GM19468 (cell line): ENCODE measurements around the gene SP7.
A peak's percentile ranks its signal among the peaks of the same experiment; 100 is the strongest.
"Not testable (repeated sequence)": the region's sequence is repeated elsewhere in the genome, so short reads cannot be mapped to it uniquely, and the experiment has no call there.

ENCODE experiments used
- ATAC-seq: cut with Tn5 transposase; IDR thresholded peaks from one replicate; pipeline ENCODE4 v1.9.1; 2021; ENCODE audit warnings: mild to moderate bottlenecking, moderate library complexity, moderate number of reproducible peaks; ENCODE audit not compliant: unreplicated experiment; ENCODE audit errors: extremely low read depth

Gene SP7

DNA sequence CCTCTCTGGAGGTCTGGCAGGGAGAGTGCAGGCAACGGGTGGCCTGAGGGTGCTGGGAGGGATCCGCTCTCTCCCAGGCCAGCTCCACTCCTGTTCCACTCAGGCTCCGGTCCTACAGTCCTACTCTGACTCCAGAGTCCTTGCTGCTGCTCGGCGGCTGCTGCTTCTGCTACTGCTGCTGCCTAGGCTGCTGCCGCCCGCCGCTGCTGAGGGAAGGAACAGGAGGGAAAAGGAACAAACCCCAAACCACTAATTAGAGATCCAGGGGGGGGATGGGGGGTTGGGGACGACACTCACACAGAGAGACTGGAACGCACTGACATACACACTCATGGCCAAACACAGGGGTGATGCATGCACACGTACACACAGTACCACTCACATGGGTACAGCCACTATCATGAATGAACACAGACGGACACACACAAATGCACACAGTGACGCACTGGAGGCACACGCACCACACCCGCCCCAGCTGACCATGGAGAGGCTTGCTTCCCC, at the start of gene SP7:
Gene SP7, minus strand, starts transcription at position 174 of the 501 bp plus-strand sequence. CDS start 708 bp downstream, outside the sequence.
- no peak for ATAC-seq

DNA sequence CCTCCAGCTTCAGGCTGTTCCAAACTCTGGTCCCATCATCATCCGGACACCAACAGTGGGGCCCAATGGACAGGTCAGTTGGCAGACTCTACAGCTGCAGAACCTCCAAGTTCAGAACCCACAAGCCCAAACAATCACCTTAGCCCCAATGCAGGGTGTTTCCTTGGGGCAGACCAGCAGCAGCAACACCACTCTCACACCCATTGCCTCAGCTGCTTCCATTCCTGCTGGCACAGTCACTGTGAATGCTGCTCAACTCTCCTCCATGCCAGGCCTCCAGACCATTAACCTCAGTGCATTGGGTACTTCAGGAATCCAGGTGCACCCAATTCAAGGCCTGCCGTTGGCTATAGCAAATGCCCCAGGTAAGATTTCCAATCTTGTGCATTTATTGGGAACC, 47.1 kb upstream of the SP7 start:
- ATAC-seq: no peak

DNA sequence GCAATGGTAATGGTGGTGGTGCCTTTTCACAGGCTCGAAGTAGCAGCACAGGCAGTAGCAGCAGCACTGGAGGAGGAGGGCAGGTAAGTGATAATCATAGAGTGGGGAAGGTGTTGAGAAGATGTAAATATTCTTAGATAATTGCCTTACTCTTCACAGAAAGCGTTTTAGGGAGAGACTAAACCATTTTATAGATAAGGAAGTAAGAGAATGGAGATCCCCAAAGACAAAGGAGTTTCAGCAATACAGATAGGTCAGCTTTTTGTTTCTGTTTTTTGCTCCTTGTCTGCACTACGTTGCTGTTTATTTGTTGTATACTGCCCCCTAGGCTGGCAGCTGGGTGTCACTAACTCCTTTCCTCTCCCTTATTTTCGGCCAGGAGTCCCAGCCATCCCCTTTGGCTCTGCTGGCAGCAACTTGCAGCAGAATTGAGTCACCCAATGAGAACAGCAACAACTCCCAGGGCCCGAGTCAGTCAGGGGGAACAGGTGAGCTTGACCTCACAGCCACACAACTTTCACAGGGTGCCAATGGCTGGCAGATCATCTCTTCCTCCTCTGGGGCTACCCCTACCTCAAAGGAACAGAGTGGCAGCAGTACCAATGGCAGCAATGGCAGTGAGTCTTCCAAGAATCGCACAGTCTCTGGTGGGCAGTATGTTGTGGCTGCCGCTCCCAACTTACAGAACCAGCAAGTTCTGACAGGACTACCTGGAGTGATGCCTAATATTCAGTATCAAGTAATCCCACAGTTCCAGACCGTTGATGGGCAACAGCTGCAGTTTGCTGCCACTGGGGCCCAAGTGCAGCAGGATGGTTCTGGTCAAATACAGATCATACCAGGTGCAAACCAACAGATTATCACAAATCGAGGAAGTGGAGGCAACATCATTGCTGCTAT, 45.8 kb upstream of the SP7 start:
- no peak for ATAC-seq

DNA sequence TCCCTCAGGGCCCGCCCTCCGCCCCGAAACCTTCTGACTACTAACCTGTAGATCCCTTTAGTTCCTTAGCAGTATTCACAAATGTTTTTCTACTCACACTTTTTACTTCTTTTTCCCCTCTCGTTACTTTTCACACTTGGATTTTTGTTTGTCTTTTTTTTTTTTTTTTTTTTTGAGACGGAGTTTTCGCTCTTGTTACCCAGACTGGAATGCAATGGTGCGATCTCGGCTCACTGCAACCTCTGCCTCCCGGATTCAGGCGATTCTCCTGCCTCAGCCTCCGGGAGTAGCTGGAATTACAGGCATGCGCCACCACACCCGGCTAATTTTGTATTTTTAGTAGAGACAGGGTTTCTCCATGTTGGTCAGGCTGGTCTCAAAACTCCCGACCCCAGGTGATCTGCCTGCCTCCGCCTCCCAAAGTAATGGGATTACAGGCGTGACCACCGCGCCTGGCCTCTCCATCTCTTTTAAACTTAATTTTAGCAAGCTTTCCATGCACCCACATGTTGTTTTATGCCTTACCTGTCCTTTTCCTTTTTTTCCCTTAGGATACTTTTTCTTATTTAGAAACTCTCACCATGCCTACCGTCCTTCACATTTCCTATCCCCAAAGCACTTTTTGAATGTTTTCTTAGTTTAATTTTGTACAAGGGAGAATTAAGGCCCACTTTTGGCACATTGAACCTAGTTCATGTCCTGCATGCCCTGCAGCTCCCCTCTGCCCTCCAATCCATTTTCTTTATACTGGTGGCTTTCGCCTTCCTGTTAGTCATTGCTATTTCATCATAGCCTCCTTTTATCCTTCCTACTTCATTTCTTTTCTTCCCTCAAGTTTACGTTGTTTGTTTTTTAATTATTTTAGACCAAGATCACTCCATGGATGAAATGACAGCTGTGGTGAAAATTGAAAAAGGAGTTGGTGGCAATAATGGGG, 44.9 kb upstream of the SP7 start:
- ATAC-seq: no peak

DNA sequence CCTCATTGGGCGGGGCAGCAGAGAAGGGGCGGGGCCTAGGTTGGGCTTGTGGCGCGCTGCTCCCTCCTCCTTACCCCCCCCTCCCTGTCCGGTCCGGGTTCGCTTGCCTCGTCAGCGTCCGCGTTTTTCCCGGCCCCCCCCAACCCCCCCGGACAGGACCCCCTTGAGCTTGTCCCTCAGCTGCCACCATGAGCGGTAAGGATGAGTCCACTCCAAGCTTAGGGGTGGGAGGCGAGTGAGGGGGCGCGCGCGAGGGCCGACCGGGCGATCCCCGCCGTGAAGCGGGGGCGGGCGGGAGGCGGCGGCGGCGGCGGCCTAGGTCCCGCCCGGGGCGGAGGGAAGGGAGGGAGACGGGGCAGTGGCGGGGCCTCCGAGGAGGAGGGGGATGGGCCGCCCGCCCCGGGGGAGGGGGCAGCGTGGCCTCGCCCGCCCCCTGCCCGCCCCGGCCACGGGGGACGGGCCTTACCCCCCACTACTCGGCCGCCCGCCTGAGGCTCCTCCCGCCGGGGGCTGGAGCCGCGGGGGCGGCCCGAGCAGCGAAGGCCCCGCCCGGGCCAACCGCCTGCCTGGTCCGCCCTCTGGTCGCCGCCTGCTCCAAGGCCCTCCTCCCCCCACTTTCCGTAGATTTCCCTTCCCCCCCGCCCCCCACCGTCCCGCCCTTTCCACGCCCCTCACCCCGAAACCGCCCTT, 44.1 kb upstream of the SP7 start, which contains the start of gene SP1:
Gene SP1, plus strand, starts transcription at position 73 of the 690 bp plus-strand sequence. Its CDS starts 116 bp downstream, at position 189.
- peak; percentile 41 for ATAC-seq

DNA sequence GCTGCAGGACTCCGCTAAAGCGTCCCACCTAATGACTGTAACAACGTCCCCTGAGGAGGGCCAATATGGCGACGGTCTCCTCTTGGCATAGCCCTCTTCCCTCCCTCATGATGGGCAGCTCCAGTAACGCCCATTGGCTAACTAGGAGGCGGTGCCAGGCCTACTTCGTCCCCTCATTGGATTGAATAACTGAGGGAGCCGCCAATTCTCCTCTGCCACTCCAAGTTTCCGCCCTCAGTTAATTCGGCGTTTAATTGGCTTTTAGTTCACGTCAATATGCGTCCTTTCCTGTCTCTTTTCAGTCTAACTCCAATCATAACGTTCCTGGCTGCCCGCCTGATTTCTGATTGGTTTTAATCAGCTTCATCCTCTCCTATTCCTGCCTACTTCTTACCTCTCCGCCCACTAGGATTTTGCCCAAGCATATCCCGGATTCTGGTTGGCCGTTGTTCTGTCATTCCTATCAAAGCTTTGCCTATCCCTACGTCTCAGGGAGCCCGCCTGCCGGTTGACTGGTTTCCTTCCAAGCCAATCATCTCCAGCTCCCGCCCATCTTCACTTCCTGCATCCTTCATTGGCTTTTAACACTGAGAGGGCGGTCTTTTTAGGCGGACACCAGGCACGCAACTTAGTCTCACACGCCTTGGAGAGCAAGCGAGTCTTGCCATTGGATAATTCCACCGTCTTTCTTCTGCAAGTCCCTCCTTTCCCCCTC, 43.4 kb upstream of the SP7 start:
- peak; percentile 33 for ATAC-seq

DNA sequence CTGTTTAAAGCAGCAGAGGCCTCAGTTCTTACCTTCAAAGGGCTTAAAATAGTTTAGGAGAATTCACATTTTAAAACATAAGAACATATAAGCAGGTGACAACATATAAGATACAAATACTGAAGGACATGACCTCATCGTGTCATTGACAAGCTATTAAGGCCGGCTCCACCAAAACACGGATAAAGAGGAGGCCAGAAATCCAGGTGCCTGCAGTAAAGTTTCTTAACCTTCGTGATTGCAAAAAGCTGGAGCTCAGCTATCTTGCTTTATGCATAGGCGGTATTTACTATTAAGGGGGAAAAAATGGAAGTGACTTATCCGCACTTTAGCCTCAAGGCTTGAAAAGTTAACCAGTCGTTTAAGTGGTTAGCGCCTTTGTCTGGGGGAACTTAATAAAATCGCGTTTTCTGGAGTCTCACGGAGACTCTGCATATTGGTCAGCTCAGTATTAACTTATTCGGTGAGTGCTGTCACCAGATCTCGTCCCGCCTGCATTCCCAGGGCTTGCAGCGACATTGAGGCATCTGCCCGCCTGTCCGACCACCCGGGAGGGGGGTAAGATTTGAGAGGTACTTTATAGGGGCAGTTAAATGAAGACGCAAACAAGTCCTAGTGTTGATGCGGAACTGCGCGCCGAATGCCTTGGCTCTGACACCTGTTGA, 42.7 kb upstream of the SP7 start:
- ATAC-seq: no peak

DNA sequence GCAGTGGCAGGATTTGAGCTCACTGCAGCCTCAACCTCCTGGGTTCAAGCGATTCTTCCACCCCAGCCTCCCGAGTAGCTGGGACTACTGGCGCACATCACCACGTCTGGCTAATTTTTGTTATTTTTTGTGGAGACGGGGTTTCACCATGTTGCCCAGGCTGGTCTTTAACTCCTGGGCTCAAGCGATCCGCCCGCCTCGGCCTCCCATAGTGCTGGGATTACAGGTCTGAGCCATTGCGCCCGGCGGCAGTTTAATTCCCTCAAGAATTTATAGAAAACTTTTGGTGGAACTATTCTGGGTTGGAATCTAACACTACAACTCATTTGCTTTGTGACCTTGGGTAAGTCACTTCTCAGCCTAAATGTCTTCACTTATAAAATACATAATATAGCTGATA, 42.1 kb upstream of the SP7 start:
- no peak for ATAC-seq

DNA sequence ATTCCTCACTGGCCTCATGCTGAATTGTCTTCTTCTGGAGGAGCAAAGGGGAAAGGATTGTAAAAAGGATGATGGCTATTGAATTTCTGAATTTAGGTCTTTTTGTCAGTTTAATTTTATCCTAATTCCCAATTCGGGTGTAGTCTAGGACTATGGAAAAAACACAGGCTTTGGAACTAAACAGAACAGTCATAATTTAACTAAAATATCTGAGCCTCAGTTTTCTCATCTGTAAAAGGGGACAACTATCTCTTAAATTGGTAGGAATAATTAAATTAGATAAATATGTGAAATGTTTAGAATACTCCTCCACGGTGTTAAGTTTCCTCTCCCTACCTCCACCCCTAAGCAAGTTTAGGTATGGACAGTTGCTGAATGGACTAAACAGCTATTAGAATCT, 40.6 kb upstream of the SP7 start:
- ATAC-seq: no peak

DNA sequence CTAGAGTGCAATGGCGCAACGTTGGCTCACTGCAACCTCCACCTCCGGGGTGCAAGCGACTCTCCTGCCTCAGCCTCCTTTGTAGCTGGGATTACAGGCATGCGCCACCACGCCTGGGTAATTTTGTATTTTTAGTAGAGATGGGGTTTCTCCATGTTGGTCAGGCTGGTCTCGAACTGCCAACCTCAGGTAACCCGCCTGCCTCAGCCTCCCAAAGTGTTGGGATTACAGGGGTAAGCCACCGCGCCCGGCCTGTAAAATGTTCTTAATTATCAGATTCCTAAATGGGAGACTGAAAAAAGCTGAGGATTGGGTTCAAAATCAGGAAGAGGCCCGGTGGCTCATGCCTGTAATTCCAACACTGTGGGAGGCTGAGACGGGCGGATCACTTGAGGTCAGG, 38.1 kb upstream of the SP7 start:
- not testable (repeated sequence) for ATAC-seq

DNA sequence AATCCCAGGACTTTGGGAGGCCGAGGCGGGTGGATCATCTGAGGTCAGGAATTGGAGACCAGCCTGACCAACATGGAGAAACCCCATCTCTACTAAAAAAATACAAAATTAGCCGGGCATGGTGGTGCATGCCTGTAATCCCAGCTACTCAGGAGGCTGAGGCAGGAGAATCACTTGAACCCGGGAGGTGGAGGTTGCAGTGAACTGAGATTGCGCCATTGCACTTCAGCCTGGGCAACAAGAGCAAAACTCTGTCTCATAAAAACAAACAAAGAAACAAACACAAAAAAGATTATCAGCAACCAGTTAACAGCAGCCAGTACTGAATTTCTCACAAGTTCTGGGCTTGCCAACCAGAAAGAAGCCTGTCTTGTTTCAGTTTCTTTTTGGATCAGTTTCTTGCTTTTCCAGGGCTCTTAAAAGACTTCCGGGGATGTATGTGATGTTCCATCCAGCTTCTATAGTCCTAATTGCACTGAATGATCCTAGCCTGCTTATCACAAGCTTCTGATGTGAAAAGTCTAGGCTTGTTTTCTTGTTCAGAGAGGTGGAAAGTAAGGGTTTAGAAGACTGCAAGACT, 37.5 kb upstream of the SP7 start:
- ATAC-seq: not testable (repeated sequence)

DNA sequence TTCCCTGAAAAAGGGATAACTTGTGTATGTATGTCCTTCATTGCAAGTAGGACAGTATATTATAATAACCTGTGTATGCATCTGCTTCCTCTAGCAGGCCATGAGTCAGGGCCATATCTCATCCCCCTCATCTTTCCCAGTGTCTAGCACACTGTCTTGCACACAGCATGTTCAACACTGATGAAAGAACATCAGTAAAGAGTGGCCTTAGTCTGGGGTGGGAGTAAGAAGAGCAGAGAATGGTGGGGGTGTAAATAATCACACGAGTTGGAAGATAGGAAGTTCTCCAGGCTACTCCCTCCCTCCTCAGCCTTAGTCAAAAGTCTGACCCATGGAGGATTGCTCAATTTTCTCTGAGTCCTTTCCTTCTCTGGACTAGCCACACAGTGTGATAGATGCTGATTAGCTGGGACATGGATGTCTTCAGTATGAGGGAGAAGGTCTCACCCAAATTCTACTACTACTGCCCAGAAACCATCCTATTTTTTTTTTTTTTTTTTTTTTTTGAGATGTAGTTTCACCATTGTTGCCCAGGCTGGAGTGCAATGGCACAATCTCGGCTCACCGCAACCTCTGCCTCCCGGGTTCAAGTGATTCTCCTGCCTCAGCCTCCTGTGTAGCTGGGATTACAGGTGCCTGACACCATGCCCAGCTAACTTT, 29.2 kb upstream of the SP7 start:
- no peak for ATAC-seq

DNA sequence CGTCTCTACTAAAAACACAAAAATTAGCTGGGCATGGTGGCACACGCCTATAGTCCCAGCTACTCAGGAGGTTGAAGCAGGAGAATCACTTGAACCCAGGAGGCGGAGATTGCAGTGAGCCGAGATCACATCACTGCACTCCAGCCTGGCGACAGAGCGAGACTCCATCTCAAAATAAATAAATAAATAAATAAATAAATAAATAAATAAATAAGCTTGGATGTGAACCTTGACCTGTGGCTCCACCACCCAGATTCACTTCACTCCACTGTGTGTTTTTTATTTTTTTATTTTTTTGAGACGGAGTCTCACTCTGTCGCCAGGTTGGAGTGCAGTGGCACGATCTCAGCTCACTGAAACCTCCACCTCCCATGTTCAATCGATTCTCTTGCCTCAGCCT, 25.5 kb upstream of the SP7 start:
- not testable (repeated sequence) for ATAC-seq

DNA sequence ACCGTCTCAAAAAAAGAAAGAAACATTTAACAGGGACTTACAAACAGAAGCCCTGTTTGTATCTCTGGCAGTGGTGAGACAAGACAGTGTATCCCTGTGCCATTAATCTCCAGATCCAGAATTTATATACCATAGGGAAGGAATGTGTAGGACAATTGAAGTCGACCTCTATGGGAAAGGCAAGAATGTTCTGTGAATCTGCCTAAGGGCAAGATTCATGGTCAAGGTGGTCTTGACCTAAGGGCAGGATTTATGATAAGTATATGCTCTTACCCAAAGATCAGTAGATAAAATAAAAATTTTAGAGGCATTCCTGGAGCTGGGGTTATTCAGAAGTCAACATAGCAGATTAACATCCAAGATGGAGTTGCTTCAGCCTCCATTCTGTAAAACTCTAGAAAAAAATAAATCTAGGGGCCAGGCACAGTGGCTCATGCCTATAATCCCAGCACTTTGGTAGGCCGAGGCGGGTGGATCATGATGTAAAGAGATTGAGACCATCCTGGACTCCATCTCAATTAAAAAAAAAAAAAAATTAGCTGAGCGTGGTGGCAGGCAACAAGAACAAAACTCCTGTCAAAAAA, 22.8 kb upstream of the SP7 start:
- no peak for ATAC-seq

DNA sequence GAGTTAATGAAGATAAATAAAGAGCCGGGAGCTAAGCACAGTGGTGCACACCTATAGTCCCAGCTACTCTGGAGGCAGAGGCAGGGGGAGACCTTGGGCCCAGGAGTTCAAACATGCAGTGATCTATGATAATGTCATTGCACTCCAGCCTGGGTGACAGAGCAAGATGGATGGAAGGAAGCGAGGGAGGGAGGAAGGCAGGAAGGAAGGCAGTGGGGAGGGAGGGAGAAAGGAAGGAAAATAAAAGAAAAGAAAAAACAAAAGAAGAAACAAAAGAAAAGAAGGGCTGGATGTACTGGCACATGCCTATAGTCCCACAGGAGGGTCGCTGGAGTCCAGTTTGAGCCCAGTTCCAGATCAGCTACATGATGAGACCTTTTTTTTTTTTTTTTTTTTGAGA, 19.0 kb upstream of the SP7 start:
- ATAC-seq: no peak

DNA sequence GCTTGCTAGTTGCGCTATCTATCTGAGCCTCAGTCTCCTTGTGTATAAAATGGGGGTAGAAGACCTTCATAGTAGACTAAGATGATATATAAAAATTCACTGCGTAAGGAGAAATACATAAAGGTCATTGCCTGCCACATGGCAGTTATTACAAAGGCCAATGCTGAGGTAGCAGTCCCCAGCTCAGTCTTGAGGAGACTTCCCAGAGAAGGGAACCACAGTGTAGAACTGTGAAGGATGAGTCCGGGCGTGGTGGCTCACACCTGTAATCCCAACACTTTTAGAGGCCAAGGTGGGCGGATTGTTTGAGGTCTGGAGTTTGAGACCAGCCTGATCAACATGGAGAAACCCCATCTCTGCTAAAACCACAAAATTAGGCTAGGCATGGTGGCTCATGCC, 17.1 kb upstream of the SP7 start:
- ATAC-seq: no peak

DNA sequence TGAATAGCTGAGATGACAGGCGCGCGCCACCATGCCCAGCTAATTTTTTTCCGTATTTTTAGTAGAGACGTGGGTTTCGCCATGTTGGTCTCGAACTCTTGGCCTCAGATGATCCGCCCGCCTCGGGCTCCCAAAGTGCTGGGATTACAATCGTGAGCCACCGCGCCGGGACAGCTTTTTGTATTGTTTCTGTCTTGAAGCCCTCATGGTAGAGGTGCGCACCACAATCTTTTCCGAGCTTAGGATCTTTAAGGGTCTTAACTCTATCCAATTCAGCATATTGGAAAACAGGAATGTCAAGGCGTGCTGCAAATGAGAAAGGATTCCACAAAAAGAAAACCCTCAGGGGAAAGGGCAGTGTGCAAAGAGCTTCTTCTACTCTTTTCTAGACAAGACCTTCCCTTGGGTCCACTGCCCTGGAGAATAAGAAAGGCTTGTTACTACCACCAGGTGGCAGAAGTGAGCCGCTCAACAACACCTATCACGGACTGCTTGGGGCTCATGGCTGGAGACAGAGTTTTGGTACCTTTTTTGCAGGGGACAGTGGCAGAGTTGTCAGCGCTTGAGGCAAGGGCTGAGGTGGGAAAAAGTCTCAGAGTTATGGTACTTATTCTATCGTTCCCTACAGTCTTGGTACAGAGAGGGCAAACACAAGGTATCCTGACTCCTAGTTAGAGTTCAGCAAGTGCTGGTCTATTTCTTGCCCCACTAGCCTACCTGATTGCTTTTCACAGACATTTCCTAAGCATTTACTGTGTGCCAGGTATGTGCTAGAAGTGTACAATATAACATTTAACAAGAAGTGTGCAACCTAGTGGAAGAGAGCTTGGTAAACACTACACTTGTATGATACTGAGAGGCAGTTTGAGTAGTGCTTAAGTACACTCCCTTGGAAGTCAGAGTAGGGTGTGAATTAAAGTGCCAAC, 16.4 kb upstream of the SP7 start:
- ATAC-seq: peak; percentile 32
